Mammary epithelial cell (primary cell): Measurements from ENCODE around the gene STAT1.
"Not testable (repeated sequence)": the region's sequence is repeated elsewhere in the genome, so short reads cannot be mapped to it uniquely, and the experiment has no call there.

Experiments
- CTCF ChIP-seq, 2 donors: IDR thresholded peaks in 1 of 2; conservative IDR thresholded peaks in 1 of 2; 2 replicates each; pipeline ENCODE4 v1.5.1; 2011 to 2012; ENCODE audit warnings: inconsistent platforms in 2 of 2, low read length in 2 of 2, mild to moderate bottlenecking in 2 of 2, control low read depth in 1 of 2, low read depth in 1 of 2; ENCODE audit not compliant: insufficient read depth in 1 of 2; ENCODE audit errors: extremely low read depth in 1 of 2
- EZH2 ChIP-seq: IDR thresholded peaks from 2 replicates; pipeline ENCODE4 v1.6.1; 2012; ENCODE audit warnings: low read length, inconsistent platforms, borderline replicate concordance

- TF ChIP-seq CTCF (conservative IDR thresholded peaks at IDR 0.05 in 1 of 2, IDR thresholded peaks at IDR 0.05 in 1 of 2; ENCODE audit: extremely low read depth in 1 of 2, insufficient read depth in 1 of 2, low read depth in 1 of 2, low read length in 2 of 2); EZH2: not testable (repeated sequence)
These were observed 18.7 kb downstream of the STAT1 start for GRCh38 chr2:190995315-190995714.
